Pancreas (tissue), 10 donors: ENCODE measurements around the gene ACTA1. TPM values are rescaled to one million over a fixed set of nuclear protein-coding genes. Genes with fewer than 3 reads are reported as not detected.

ENCODE experiments used
- ATAC-seq, 4 donors: fragments of 200-7000 bp; cut with Tn5 transposase; one replicate each; pipeline versions ENCODE4 v1.8.0 to v1.9.1; 2020; ENCODE audit warnings: mild to moderate bottlenecking in 4 of 4, moderate library complexity in 4 of 4
- DNase-seq, 6 donors: peaks; one replicate each; pipeline ENCODE4 v3.0.0-alpha.2; 2020
- FAIRE-seq: peaks from 2 replicates; lab custom pipeline; 2012; peaks lifted over from hg19 to GRCh38; lab: Jason Lieb, UNC
- H3K27ac ChIP-seq, 4 donors: fragments of 200-600 bp; sonication (generic); 1 replicate in 3 of 4; 2 replicates in 1 of 4; pipeline versions ENCODE4 v1.5.0 to v1.8.0; 2020
- H3K27me3 ChIP-seq, 4 donors: fragments of 200-600 bp; one replicate each; pipeline ENCODE4 v1.8.0; 2021
- H3K36me3 ChIP-seq, 3 donors: fragments of 200-600 bp; sonication (generic) in 1 of 3; one replicate each; pipeline versions ENCODE4 v1.5.0 to v1.8.0; 2020 to 2021
- H3K4me1 ChIP-seq, 3 donors: fragments of 200-600 bp; one replicate each; pipeline ENCODE4 v1.8.0; 2021
- H3K4me3 ChIP-seq, 4 donors: fragments of 200-600 bp; sonication (generic) in 2 of 4; one replicate each; pipeline versions ENCODE4 v1.5.0 to v1.8.0; 2020 to 2021
- H3K9me3 ChIP-seq, 4 donors: fragments of 200-600 bp; one replicate each; pipeline ENCODE4 v1.8.0; 2021
- WGBS, 2 donors: extraction: QIAGEN DNeasy Blood & Tissue Kit; methylation state at CpG; one replicate each; pipeline ENCODE4 v1.1.7; 2013; 5-methylcytosine and 5-hydroxymethylcytosine counted together
- intact Hi-C, 3 donors: fragments of 100-400 bp; cut with DNase I; formaldehyde crosslinking; loops; one replicate each; pipeline versions ENCODE4 v1.11.1 to v1.14.2; 2022
- polyA plus RNA-seq, 2 donors: library from polyadenylated mRNA; stranded (reverse); fragments of 200-250 nt; gene quantifications; one replicate each; pipeline ENCODE4 v1.2.3, GENCODE V29; 2013
- total RNA-seq, 6 donors: library from RNA; stranded (reverse); fragmentation: NEBNext Ultra II Directional in 4 of 6; extraction: Animal tissue kit (Norgen Biotek cat#: 25700) in 4 of 6; gene quantifications; one replicate each; pipeline versions ENCODE4 v1.2.1 to v1.2.4, GENCODE V29; 2021 to 2023
- TF ChIP-seq, protein P1 (sequence below), 4 donors: fragments of 200-600 bp; sonication (generic) in 3 of 4; IDR thresholded peaks; one replicate each; pipeline versions ENCODE4 v1.5.0 to v1.8.0; 2021; ENCODE audit warnings: antibody characterized with exemption in 4 of 4
- donor health status: healthy with polysubstance abuse.
- donor health status: DM: no; HTN: no; CAD: no; lungs with moderate emphysema.
- donor health status: DM: no; HTN: no; CAD: no.
- donor health status: control.
- donor health status: control.
- donor health status: Bipolar disorder and iron deficiency.
- donor health status: DM: yes; HTN: yes; CAD: no.
- donor health status: DM: no; HTN: no; CAD: no.
- donor health status: DM: no; HTN: no; CAD: no.
- donor health status: DM: yes; HTN: yes; CAD: no.

The ACTA1 gene
- total and polyA plus RNA-seq, 8 donors = 0.76 to 6.9 (median 4.2) TPM; not detected in 5

DNA sequence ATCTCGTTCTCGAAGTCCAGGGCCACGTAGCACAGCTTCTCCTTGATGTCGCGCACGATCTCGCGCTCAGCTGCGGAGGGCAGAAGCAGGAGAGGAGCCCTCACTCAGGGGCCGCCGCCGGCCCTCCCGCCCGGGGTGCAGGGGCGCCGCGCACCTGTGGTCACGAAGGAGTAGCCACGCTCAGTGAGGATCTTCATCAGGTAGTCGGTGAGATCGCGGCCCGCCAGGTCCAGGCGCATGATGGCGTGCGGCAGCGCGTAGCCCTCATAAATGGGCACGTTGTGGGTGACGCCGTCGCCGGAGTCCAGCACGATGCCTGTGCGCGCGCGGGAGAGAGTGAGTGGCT lies 1.8 kb downstream of the ACTA1 start:
- DNase-seq = peak in 1 of 6 donors; percentile 63

DNA sequence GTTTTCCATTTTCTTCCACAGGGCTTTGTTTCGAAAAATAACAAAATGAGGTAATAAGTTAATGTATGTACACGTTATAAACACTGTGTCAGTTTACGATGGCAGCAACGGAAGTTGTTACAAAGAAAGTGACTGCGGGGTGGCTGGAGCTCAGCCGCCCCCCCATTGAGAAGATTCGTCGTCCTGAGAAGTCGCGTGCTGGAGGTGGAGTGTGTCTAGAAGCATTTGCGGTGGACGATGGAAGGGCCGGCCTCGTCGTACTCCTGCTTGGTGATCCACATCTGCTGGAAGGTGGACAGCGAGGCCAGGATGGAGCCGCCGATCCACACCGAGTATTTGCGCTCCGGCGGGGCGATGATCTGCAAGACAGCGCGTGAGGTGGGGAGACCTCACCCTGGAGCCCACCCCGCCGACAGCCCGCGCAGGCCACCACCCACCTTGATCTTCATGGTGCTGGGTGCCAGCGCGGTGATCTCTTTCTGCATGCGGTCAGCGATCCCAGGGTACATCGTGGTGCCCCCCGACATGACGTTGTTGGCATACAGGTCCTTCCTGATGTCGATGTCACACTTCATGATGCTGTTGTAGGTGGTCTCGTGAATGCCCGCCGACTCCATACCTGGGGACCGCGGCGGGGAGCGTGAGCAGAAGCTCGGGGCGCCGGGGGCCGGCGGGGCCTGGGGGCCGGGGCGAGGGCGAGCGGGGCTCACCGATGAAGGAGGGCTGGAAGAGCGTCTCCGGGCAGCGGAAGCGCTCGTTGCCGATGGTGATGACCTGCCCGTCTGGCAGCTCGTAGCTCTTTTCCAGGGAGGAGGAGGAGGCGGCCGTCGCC lies 2.4 kb downstream of the ACTA1 start:
- DNase-seq (no peak), ATAC-seq (peak in 1 of 4 donors; percentile 31), FAIRE-seq (no peak)
- Histone ChIP-seq H3K27me3 (peaks cover 0 to 30% (median 13%) of the 10 kb centered on the region in 4 donors), H3K36me3 (no peaks in the 10 kb centered on the region), H3K4me3 (peak overlapping the region in 2 of 4 donors; percentile 2 to 33), H3K4me1 (peaks cover 0 to 8% (median 0%) of the 10 kb centered on the region in 3 donors), H3K9me3 (no peaks in the 10 kb centered on the region), H3K27ac (no peak overlapping the region)
- TF ChIP-seq, protein P1, sequence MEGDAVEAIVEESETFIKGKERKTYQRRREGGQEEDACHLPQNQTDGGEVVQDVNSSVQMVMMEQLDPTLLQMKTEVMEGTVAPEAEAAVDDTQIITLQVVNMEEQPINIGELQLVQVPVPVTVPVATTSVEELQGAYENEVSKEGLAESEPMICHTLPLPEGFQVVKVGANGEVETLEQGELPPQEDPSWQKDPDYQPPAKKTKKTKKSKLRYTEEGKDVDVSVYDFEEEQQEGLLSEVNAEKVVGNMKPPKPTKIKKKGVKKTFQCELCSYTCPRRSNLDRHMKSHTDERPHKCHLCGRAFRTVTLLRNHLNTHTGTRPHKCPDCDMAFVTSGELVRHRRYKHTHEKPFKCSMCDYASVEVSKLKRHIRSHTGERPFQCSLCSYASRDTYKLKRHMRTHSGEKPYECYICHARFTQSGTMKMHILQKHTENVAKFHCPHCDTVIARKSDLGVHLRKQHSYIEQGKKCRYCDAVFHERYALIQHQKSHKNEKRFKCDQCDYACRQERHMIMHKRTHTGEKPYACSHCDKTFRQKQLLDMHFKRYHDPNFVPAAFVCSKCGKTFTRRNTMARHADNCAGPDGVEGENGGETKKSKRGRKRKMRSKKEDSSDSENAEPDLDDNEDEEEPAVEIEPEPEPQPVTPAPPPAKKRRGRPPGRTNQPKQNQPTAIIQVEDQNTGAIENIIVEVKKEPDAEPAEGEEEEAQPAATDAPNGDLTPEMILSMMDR (IDR thresholded peaks at IDR 0.05) = no peak
- 6 to 10% methylated on average over 46 to 65 of the region's 65 CpGs for WGBS, 2 donors
- intact Hi-C loops = no loop called here

More for the DNA sequence above, 1.8 kb downstream of the ACTA1 start:
- intact Hi-C loops = no loop called here
- FAIRE-seq = no peak
- TF ChIP-seq, protein P1 (IDR thresholded peaks at IDR 0.05) = no peak
- Histone ChIP-seq H3K36me3 (no peaks in the 10 kb centered on the region), H3K4me1 (peaks cover 0 to 8% (median 0%) of the 10 kb centered on the region in 3 donors), H3K4me3 (peak overlapping the region in 2 of 4 donors; percentile 2 to 33), H3K9me3 (no peaks in the 10 kb centered on the region), H3K27ac (no peak overlapping the region), H3K27me3 (peaks cover 0 to 30% (median 13%) of the 10 kb centered on the region in 4 donors)
- peak in 1 of 4 donors; percentile 28 for ATAC-seq
- WGBS, 2 donors = 3 to 4% methylated on average over 38 of the region's 38 CpGs

DNA sequence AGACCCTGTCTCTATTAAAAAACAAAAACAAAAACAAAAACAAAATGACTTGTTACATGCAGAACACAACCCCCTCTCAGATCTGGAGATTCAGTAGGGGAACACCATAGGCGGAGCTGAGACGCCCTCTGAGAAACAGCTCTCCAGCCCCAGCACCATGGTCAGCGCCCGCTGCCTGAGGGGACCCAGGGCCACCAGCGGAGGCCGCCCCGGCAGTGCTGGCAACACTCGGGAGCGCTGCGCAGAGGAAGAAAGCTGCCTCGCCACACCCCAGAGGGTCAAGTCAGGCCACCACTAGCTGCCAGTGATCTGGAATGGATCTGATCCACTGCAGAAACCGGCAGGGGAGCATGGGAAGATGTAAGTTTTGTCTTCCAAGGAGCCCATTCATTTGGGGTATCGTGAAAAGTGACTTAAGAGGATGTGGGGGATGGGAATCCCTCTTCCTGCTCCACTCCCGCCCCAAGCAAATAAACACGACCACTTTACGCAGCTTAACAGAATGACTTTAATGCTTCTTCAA lies 3.1 kb downstream of the ACTA1 start:
- WGBS, 2 donors = 6 to 12% methylated on average over 16 of the region's 16 CpGs
- H3K4me1 ChIP-seq = peaks cover 0 to 8% (median 0%) of the 10 kb centered on the region in 3 donors
- H3K4me3 ChIP-seq = no peak overlapping the region
- H3K9me3 ChIP-seq = no peaks in the 10 kb centered on the region
- H3K27me3 ChIP-seq = peaks cover 0 to 30% (median 13%) of the 10 kb centered on the region in 4 donors
- H3K27ac ChIP-seq = no peak overlapping the region
- intact Hi-C loops = no loop called here
- H3K36me3 ChIP-seq = no peaks in the 10 kb centered on the region
- peak; percentile 60 to 97 (median 76) for ATAC-seq
- DNase-seq = peak; percentile 22 to 82 (median 62)
- TF ChIP-seq, protein P1 (IDR thresholded peaks at IDR 0.05) = no peak
- FAIRE-seq = no peak

GRCh38 chr1:229428256-229428655 lies 5.6 kb downstream of the ACTA1 start:
- no peak for FAIRE-seq
- H3K36me3 ChIP-seq = no peaks in the 10 kb centered on the region
- DNase-seq = no peak
- no peak for ATAC-seq
- H3K4me1 ChIP-seq = peaks cover 0 to 8% (median 0%) of the 10 kb centered on the region in 3 donors
- no peak overlapping the region for H3K27ac ChIP-seq
- H3K4me3 ChIP-seq = no peak overlapping the region
- no peaks in the 10 kb centered on the region for H3K9me3 ChIP-seq
- intact Hi-C loops = no loop called here
- WGBS, 2 donors = 60 to 76% methylated on average over 3 of the region's 3 CpGs
- TF ChIP-seq, protein P1 (IDR thresholded peaks at IDR 0.05) = no peak
- peaks cover 0 to 20% (median 8%) of the 10 kb centered on the region in 4 donors for H3K27me3 ChIP-seq
